A172 (cell line): ENCODE data around the gene MAD1L1. TPM values are rescaled to one million over a fixed set of nuclear protein-coding genes. Genes with fewer than 3 reads are reported as not detected.
A peak's percentile ranks its signal among the peaks of the same experiment; 100 is the strongest.

Source experiments
- DNase-seq: peaks from one replicate; pipeline ENCODE4 v3.0.0-alpha.2; 2015; ENCODE audit warnings: low spot score
- total RNA-seq: library from RNA; depleted of rRNA; stranded (reverse); fragments of >200 nt; shearing (Covaris generic); gene quantifications from 2 replicates; pipeline ENCODE4 v1.2.3, GENCODE V29; 2014

The MAD1L1 gene
- total RNA-seq, 1 experiment from 2014 or later: 127 TPM

GRCh38 chr7:2087744-2088143 is 145.0 kb downstream of the MAD1L1 start:
- no peak for DNase-seq

- no peak for DNase-seq
Observed at GRCh38 chr7:2086229-2086628, 146.5 kb downstream of the MAD1L1 start.

GRCh38 chr7:2085804-2086203 is 146.9 kb downstream of the MAD1L1 start:
- no peak for DNase-seq

DNA sequence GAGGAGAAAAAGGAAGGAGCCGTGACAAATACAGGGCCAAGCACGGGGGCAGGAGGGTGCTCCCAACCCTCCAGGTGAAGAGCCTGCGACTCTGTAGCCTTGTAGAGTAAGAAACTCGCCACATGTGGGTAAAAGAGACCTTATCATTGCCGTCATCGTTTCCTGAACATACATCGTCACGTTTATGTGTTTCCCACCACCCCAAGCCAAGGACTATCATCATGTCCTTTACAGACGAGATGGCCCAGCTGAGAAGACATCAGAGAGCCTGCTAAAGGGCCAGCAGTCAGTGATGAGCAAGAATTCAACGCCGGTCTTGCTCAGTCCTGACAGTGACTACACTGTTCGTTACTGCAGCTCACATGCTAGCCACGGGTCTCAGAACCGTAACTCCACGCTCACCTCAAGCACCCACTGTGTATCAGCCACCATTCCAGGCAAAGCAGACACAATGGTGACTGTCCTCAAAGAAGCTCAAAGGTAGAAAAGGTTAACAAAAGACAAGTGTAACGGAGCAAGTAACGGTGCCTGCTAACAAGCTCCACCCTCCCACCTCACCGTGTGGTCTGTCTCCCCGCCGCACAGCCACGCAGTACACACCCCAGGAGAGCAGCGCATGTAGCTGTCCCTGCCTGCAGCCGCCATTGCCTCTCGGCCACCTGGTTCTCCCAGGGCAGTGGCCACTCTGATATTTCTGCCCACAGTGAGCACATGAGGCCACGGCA is 147.8 kb downstream of the MAD1L1 start:
- no peak for DNase-seq

DNA sequence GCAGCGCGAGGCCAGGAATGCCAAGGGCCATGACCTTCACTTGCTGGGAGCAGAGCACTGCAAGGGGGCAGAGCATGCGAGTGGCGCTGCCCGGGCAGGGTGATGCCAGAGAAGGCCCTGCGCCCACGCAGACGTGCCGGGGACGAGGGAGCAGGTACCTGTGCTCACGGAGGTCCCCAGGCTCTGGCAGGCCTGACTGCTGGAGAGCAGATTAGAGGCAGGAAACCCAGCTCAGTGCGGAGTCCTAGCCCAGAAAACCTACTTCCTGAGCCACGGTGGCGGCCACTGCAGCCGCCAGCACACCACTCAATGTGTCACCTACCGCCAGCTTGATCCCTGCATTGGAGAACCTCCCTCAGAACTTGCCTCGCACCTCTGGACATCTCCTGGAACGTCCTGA is 148.4 kb downstream of the MAD1L1 start:
- no peak for DNase-seq

- no peak for DNase-seq
Observed at GRCh38 chr7:2083362-2083761, 149.4 kb downstream of the MAD1L1 start.

DNA sequence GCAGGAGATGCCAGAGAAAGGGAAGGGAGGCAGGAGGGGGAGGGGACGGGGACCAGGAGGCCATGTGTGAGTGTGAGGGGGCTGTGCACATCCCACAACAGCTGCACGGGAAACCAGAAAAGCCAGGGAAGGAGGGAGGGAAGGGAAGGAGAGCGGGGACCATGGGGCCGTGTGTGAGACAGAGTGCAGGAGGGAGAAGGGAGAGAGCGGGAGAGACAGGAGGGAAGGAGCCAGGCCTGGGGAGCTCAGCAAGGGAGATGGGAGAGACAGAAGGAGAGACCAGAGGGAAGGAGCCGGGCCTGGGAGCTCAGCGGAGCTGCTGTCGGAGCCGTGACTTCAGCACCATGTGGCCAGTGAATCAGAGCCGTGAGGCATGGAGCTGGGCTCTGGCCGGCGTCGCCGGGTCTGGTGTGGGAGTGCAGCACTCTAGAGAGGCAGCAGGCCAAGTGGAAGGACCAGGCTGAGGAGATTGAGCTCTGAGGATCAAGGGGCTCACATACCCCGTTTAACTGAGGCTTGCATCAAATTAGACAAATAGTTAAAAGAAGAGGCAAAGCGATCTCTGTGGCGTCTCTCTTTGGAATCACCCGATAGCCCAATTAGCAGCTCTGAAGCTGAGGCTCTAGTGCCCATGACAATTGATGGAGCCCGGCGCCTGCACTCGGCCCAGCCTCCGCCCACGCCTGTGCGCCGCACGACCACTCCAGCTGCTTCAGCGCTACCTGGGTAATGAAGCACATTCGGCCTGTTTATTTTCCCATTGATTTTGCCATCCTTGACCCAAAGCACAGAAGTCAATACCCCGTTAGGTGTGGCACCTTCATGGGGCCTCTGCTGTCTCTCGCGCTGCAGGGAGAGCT is 150.4 kb downstream of the MAD1L1 start:
- DNase-seq: peak; percentile 38

- no peak for DNase-seq
Observed at GRCh38 chr7:2081526-2082135, 151.1 kb downstream of the MAD1L1 start.

GRCh38 chr7:2080477-2080876 is 152.3 kb downstream of the MAD1L1 start:
- no peak for DNase-seq

- DNase-seq: no peak
Observed at GRCh38 chr7:2080060-2080387, 152.7 kb downstream of the MAD1L1 start.

DNA sequence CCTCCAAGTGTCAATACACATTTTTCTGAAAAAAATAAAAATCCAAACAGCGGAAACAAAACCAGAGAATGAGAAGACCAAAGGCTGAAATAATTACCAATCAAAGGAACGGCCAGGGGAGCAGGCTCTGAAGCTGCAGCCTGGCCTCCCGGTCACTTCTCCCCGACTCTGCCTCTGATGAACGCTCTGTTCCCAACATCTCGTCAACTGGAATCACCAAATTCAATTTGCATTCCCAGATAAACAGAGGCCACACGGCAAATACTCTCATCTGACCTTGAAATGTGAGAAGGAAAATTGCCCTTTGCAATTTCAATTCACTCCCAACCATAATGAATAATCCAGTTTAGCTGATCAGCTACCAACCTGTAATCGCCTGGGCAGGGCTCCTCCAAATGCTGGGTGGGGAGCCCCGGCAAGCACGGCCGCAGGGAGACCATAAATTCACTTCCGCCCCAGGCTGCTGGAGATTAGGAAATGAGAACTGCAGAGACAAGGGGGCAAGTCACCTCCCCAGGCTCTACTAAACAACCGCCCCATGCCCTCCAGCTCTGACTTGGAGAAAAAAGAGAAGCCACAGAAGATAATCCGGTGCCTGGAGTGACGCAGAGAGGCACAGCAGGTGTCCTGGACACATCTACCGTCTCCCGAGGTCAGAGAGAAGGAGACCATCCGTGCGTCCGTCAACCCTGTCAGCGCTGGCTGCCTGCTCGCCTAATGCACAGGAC is 153.2 kb downstream of the MAD1L1 start:
- DNase-seq: peak; percentile 41

GRCh38 chr7:2078899-2079298 is 153.8 kb downstream of the MAD1L1 start:
- DNase-seq: no peak

DNA sequence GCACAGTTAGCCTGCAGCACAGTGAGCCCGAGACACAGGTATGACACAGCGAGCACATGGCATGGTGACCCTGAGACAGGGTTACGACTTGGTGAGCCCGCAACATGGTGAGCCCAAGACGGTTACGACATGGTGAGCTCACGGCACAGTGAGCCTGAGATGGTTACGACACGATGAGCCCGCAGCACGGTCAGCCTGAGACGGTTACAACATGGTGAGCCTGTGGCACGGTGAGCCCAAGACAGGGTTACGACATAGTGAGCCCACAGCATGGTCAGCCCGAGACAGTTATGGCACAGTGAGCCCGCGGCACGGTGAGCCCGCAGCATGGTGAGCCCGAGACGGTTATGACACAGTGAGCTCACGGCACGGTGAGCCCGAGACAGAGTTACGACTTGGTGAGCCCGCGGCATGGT is 156.1 kb downstream of the MAD1L1 start:
- DNase-seq: no peak

DNA sequence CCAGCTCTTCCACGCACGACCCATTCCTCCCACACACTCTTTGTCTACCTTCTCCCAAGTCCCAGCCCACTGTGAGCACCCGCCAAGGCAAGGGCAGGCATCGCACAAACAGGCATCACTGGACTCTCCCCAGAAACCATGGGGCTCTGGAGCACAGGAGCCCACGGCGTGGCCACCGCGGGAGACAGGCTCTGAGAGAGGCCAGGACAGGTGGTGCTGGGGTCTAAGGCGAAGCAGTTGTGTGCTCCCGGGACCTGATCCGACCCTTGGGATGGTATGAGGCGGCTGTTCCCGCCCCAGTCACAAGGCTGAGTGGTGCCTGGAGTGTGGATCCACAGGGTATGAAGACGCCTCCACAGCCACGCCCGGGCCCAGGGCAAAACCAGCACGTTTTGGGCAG is 156.9 kb downstream of the MAD1L1 start:
- DNase-seq: no peak

GRCh38 chr7:2074691-2075090 is 158.1 kb downstream of the MAD1L1 start:
- DNase-seq: no peak

- no peak for DNase-seq
Observed at GRCh38 chr7:2072798-2073197, 159.9 kb downstream of the MAD1L1 start.

DNA sequence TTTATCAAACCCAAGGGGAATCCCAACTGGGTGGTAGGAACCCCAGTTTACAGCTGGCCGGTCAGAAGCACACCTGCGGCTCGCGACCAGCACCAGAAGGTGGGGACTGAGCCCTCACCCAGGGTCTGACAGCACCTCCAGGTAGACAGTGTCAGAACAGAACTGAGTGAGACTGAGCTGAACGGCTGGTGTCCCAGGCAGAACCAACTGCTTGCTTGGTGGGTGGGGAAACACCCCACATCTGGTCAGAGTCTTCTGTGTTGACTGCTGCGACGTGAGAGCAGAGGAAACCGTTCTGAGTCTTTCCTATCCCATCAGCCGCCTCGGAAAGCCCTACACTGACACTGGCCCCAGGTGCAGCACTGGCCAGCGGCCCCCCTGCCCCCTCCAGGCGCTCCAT is 160.7 kb downstream of the MAD1L1 start:
- no peak for DNase-seq

- no peak for DNase-seq
Observed at GRCh38 chr7:2071133-2071832, 161.5 kb downstream of the MAD1L1 start.

- DNase-seq: no peak
Observed at GRCh38 chr7:2070151-2070763, 162.5 kb downstream of the MAD1L1 start.

DNA sequence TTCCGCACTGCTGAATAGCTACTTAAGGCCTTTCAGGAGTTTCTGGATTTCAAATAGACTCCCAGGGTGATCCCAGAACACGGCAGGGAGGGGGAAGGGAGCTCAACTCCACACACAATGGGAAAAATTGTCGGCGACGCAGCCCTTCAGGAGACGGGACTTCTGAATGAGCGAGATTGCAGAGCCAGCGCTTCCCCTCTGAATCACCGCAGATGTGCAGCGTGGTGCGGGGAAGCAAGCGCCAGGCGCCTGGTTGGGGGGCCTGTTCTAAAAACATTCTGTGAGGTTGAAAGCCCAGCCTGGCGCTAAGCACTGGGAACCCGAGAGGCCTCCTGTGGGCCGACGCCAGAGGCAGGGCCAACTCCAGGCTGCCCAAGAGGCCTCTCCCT is 163.3 kb downstream of the MAD1L1 start:
- DNase-seq: no peak
